HG03432 (cell line): ENCODE measurements around the gene CENPH.
"Not testable (repeated sequence)": the region's sequence is repeated elsewhere in the genome, so short reads cannot be mapped to it uniquely, and the experiment has no call there.

Source experiments
- ATAC-seq: cut with Tn5 transposase; IDR thresholded peaks from one replicate; pipeline ENCODE4 v1.9.1; 2021; ENCODE audit warnings: mild to moderate bottlenecking, moderate library complexity; ENCODE audit not compliant: unreplicated experiment

CENPH gene

DNA sequence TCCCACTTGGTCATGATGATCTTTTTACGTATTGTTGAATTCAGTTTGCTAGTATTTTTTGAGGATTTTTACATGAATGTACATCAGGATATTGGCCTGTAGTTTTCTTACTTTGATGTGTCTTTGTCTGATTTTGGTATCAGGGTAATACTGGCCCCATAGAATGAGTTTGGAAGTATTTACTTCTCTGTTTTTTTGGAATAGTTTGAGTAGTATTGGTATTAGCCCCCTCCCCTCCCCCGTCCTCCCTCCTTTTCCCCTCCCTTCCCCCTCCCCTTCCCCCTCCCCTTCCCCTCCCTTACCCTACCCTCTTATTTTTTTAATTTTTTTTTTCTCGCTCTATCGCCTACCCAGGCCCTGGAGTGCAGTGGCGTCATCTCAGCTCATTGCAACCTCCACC is 55.6 kb downstream of the CENPH start:
- ATAC-seq: no peak

DNA sequence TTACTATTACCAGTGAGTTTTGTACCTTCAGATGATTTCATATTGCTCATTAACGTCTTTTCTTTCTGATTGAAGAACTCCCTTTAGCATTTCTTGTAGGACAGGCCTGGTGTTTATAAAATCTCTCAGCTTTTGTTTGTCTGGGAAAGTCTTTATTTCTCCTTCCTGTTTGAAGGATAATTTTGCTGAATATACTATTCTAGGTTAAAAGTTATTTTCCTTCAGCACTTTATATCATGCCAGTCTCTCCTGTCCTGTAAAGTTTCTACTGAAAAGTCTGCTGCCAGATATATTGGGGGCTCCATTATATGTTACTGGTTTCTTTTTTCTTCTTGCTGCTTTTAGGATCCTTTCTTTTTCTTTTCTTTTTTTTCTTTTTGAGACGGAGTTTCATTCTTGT is 58.6 kb downstream of the CENPH start:
- no peak for ATAC-seq

- ATAC-seq: no peak
Observed at GRCh38 chr5:69250593-69250992, 61.2 kb downstream of the CENPH start.

- no peak for ATAC-seq
Observed at GRCh38 chr5:69252437-69252836, 63.1 kb downstream of the CENPH start.

GRCh38 chr5:69255940-69256339 is 66.6 kb downstream of the CENPH start:
- not testable (repeated sequence) for ATAC-seq

GRCh38 chr5:69257577-69257976 is 68.2 kb downstream of the CENPH start:
- no peak for ATAC-seq
